ENCODE data around the gene TMEM95.

DNA sequence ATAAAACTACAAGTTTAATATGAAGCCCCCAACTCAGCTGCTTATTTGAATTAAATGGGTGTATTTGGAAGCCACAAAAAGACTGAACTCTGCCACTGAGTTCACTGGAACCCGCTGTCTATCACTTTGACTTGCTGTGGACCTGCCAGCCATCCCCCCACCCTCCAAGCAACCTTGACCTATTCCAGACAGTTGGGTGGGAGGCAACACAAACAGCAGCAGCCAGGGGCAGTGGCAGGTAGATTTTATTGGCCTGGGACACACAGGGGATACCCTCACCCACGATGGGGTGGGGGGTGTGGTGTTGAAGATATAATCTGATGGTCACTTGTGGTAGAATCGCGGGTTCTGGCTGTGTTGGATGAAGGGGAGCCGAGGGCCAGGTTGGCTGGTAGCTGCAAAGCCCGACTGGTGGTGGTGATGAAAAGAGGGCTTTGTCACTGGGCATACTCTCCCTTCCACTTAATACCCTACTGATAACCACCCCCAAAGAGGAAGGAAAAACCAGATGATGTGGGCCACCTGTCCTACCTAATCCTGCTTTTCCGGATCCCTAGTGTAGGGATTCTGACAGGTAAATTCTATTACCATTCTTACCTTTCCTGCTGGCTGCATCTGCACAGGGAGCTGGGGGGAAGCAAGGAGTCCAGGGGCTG lies 42.4 kb upstream of the TMEM95 start:
- TF ChIP-seq YY1 (IDR thresholded peaks at IDR 0.05; ENCODE audit: insufficient read depth, insufficient read length) (no peak), ZNF274 (IDR thresholded peaks at IDR 0.05; ENCODE audit: low read depth, low read length) (no peak), SUZ12 (IDR thresholded peaks at IDR 0.05; ENCODE audit: extremely low read depth, insufficient read depth, insufficient read length) (no peak)

Measured in NT2/D1 (cell line).